Astrocyte of the cerebellum (primary cell): ENCODE data around the gene OR12D2.

Experiments used
- DNase-seq: peaks from one replicate; pipeline ENCODE4 v3.0.0-alpha.2; 2011; ENCODE audit warnings: low read depth
- H3K4me3 ChIP-seq: 2 replicates; pipeline ENCODE4 v1.5.1; 2011; ENCODE audit warnings: mild to moderate bottlenecking, low read depth, low read length, moderate library complexity
- in situ Hi-C: cut with HindIII; loops from 2 replicates; pipeline ENCODE4 v1.10.0; 2017; ENCODE audit warnings: low sequenced_read_pairs
- TF ChIP-seq, protein P1 (sequence below): IDR thresholded peaks from 2 replicates; pipeline ENCODE4 v1.5.1; 2012; ENCODE audit warnings: low read length, low read depth, moderate library complexity, mild to moderate bottlenecking; ENCODE audit errors: missing control alignments

OR12D2 gene

DNA sequence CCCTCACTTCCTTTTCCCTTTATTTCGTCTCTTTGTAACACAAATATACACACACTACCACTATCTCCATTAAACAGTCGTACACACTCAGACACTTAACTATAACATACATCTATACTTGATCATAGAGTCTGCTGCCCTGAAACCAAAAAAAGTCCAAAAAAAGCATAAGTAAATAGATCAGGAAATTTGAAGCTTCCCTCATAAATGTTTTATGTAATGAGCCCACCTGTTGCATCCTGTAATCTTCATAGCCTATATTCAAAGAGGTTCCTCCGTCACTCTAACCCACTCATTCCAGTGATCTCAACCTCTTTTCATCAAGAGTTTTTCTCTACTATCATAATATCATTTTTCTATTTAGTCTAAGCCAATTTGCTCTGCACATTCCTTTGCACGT lies 6.9 kb upstream of the OR12D2 start:
- in situ Hi-C loops = no loop called here
- no peak overlapping the region for H3K4me3 ChIP-seq
- DNase-seq = no peak
- TF ChIP-seq, protein P1, sequence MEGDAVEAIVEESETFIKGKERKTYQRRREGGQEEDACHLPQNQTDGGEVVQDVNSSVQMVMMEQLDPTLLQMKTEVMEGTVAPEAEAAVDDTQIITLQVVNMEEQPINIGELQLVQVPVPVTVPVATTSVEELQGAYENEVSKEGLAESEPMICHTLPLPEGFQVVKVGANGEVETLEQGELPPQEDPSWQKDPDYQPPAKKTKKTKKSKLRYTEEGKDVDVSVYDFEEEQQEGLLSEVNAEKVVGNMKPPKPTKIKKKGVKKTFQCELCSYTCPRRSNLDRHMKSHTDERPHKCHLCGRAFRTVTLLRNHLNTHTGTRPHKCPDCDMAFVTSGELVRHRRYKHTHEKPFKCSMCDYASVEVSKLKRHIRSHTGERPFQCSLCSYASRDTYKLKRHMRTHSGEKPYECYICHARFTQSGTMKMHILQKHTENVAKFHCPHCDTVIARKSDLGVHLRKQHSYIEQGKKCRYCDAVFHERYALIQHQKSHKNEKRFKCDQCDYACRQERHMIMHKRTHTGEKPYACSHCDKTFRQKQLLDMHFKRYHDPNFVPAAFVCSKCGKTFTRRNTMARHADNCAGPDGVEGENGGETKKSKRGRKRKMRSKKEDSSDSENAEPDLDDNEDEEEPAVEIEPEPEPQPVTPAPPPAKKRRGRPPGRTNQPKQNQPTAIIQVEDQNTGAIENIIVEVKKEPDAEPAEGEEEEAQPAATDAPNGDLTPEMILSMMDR = no peak

DNA sequence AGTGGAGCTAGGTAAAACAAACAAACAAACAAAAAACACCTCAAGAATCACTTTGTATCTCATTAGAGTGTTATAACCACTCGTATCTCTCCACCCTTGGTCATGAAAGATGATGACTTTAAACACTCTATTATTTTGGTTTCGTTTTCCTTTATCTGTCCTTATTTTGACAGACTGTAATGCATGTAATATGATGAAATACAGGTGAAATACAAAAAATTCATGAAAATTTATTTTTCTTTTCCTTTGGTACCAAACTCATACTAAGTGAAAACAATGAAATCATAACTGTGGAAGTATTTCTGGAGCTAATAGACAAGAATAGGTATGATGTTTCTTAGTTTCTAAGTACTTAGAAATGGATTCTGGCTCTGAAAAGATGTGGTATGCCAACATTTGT lies 4.1 kb downstream of the OR12D2 start:
- no peak for DNase-seq
- in situ Hi-C loops = no loop called here
- TF ChIP-seq, protein P1 = no peak
- no peak overlapping the region for H3K4me3 ChIP-seq

GRCh38 chr6:29403801-29404200 lies 8.4 kb downstream of the OR12D2 start:
- in situ Hi-C loops = no loop called here
- DNase-seq = no peak
- no peak overlapping the region for H3K4me3 ChIP-seq
- TF ChIP-seq, protein P1 = no peak

DNA sequence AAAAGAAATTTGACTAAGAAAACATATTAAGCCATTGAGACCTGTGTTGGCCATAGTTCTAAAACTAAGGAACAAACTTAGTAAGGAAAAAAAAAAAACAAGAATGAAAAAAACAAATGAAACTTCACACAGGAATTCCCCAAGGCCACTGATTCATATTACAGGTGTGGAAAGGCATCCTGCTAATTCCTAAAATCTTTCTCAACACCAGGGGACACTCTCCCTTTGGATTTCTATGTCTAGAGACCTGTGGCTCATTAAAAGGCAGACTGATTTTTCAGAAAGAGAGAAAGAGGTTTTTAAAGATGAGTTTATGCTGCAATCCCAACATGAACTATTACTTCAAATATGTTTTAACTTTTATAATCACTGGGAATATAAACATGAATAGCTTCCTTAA lies 19.2 kb downstream of the OR12D2 start, which contains the start of gene OR12D1:
Gene OR12D1 (plus strand): TSS at position 341 of the 400 bp plus-strand sequence.
- TF ChIP-seq, protein P1 = no peak
- in situ Hi-C loops = no loop called here
- no peak for DNase-seq
- H3K4me3 ChIP-seq = no peak within 1 kb of the TSS

GRCh38 chr6:29419516-29419915 lies 24.1 kb downstream of the OR12D2 start:
- TF ChIP-seq, protein P1 = no peak
- in situ Hi-C loops = no loop called here
- no peak for DNase-seq
- no peak overlapping the region for H3K4me3 ChIP-seq

- no peak for DNase-seq
- in situ Hi-C loops = no loop called here
- TF ChIP-seq, protein P1 = no peak
- no peak overlapping the region for H3K4me3 ChIP-seq
These were observed 28.7 kb downstream of the OR12D2 start for GRCh38 chr6:29424168-29424567.

- no peak overlapping the region for H3K4me3 ChIP-seq
- no peak for DNase-seq
- in situ Hi-C loops = no loop called here
- TF ChIP-seq, protein P1 = no peak
These were observed 29.1 kb downstream of the OR12D2 start for GRCh38 chr6:29424575-29424974.
